GM19324 (cell line): Measurements from ENCODE around the gene CRACR2B.

Experiments used
- ATAC-seq: cut with Tn5 transposase; IDR thresholded peaks from one replicate; pipeline ENCODE4 v1.9.1; 2021; ENCODE audit warnings: mild to moderate bottlenecking, moderate library complexity; ENCODE audit not compliant: unreplicated experiment, low FRiP score

Gene CRACR2B

GRCh38 chr11:837189-837989 is 9.7 kb downstream of the CRACR2B start:
- ATAC-seq: no peak

GRCh38 chr11:837990-838307 is 10.2 kb downstream of the CRACR2B start:
- no peak for ATAC-seq

DNA sequence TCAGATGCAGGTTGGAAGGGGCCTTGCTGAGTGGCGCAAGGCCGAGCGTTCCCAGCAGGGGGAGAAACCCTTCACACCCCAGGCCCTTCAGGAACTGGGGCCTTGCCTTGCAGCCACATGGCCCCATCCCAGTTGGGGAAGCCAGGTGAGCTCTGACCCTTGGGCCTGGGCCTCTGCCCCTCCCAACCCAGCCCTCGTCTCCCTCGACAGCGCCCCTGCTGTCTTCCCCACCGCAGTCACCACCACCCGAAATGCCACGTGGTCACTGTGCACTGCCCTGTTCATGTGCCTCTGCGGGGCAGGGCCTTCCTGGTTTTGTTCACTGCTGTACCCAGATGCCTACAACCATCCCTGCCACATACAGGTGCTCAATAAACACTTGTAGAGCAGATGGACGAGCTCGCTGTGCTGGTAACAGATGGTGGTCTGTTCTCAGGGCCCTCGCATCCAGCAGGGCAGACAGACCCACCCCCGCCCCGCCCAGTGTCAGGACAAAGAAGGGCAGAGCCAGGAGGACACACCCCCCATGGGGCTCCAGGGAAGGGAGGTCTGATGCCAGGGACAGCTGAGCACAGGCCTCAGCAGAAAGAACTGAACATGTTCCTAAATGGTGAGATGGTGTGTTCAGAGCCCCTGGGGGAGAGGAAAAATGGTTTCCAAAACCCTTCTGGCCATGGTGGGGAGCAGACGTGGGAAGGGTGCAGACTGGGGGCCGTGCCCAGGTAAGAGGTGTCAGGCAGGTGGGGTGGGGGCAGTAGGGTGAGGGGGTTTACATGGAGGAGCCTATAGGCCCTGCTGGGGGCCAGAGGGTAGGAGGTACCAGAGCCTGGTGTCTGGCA is 10.9 kb downstream of the CRACR2B start:
- ATAC-seq: no peak

GRCh38 chr11:839280-839623 is 11.5 kb downstream of the CRACR2B start:
- ATAC-seq: no peak

DNA sequence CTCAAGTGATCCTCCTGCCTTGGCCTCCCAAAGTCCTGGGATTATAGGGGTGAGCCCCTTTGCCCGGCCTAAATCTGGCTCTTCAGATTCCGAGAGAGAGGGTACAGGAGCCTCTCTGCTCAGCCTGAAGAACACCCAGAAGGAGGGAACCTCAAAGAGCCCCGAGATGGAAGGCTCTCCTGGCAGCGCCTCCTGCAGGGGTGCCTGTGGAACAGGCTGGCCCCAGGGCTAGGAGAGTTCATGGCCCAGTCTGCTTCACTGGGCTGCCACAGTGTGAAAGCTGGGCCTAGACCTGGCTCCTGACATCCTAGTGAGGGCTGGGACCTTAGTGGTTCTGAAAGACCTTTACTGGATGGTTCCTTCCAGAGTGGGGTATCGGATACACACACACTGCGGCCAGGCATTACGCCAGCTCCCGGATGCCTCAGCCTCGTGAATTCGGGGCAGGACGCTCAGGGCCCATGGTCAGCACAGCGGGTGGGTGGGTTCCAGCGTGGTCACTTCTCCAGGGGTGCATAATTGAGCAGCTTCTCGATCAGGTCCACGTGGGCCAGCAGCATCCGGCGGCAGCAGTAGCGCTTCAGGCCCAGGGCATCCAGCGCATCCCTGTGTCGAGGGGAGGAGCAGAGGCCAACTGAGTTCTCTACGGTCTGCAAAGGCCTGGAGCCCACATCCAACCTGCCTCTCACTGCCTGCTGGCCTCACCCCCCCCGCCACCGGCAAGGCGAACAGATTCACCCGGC is 12.3 kb downstream of the CRACR2B start:
- ATAC-seq: no peak

DNA sequence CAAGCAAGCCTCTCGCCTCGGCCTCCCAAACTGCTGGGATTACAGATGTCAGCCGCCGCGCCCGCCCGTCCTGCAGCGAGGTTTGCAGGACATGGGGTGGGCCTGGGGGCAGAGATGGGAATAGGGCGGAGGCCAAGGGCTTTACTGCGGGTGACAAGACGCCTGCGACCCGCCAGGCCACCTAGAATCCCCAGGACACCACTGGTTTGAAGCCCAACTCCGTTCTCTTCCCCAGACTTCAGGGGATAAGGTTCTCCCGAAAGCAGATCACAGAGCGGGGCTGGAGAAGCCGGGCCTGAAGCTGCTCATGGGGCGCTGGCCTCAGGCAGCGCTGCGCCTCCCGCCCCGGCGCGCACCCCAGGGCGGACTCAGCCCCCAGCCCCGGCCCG is 14.3 kb downstream of the CRACR2B start:
- peak; percentile 16 for ATAC-seq

DNA sequence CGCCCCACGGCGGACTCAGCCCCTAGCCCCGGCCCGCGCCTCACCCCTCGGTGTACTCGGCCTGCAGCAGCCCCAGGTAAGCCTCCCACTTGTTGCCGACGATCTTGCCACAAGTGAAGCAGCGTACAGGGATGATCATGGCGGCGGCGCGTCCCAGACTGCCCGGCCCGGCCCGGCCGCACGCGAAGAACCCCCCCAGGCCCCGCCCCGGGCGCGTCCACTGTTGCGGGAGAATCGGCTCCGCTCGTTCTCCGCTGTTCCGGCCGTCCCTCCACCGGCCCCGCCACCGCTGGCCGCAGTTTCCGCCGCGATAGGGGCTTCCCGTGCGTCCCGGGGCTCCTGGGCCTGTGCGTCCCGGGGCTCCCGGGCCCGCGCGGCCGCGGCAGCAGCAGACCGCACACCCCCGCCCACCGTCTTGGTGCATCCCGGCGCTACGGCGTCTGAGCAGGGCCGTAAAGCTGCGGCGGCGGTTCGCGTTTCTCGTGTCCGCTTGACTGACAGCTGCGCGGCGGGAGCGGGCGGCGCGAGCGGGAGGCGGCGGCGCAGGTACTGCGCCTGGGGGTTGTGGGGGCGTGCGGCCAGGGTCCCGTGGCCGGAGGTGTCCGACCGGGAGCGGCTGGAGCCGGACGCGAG is 14.8 kb downstream of the CRACR2B start, which contains the start of the genes POLR2L and TSPAN4:
POLR2L (minus strand) TSS at position 160 of the 633 bp plus-strand sequence; CDS start at position 139, 21 bp downstream.
TSPAN4 (plus strand) TSS at position 483 of the 633 bp plus-strand sequence. CDS start 7,453 bp downstream, outside the sequence.
- ATAC-seq: peak; percentile 71

DNA sequence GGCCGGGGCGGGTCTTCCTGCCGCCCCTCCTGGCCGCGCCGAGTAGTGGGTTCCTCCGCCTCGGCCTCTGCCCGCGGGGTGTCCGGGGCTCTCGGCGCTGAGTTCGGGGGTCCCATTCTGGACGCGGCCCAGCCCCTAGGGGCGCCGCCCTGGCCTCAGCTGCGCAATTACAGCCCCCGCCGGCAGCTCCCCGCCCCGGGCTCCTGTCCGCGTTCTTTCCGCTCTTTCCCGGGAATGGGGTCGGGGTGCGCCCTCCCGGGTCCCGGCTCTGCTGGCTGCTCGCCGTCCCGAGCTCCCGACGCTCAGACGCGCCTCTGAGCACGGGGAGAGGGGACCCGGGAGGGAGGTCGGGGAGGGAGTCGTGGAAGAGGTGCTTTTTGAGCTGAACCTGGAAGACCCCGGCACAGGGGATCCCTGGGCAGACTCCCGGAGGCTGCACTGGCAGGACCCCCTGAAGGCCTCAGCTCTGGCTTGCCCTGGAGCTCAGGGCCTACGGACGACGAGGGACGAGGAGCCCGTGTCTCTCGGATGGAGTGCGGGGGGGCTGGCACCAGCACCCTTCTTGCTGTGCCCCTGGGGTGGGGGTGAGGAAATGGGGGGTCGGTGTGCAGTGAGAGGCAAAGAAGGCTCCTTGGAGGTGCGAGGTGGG is 15.5 kb downstream of the CRACR2B start:
- ATAC-seq: peak; percentile 5

DNA sequence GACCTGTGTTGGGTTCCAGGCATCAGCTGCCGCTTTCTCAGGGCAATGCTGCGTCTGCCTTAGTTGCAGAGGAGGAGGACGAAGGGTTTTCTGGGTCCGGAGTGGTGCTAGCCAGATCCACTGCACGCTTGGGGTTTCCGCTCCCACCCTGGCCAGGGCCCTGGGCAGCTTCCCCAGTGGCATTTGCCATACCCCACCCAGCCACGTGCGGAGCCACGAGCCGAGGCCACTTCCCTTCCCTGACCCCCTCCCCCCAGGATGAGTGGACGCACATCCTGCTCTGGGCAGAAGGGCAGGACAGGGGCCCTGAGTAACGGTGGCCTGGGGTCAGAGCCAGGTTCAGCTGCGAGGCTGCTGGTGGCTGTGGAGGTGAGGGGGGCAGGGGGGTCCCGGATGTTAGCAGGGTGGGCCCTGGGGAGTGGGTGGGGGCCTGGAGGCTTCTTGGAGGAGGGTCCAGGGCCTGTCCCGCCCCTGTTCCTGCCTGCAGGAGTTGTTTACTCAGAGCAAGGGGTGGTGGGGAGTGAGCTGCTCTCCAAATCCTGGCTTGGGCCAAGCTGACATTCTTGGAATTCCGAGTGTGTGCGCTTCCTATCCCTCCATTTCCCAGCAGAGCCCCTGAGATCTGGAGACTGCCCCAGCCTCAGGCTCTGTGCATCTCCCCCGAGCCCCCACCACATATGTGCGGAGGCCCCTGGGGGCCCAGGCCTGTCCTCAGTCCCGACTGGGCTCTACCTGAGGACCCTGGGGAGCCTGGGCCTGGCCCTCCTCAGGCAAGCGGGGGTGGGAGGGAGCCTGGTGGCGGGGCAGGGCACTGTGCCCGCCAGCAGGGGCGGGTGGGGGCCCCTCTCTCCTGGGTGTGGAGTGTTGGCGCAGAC is 16.3 kb downstream of the CRACR2B start:
- ATAC-seq: no peak

- ATAC-seq: no peak
Measured at GRCh38 chr11:844693-845644, 17.2 kb downstream of the CRACR2B start.

DNA sequence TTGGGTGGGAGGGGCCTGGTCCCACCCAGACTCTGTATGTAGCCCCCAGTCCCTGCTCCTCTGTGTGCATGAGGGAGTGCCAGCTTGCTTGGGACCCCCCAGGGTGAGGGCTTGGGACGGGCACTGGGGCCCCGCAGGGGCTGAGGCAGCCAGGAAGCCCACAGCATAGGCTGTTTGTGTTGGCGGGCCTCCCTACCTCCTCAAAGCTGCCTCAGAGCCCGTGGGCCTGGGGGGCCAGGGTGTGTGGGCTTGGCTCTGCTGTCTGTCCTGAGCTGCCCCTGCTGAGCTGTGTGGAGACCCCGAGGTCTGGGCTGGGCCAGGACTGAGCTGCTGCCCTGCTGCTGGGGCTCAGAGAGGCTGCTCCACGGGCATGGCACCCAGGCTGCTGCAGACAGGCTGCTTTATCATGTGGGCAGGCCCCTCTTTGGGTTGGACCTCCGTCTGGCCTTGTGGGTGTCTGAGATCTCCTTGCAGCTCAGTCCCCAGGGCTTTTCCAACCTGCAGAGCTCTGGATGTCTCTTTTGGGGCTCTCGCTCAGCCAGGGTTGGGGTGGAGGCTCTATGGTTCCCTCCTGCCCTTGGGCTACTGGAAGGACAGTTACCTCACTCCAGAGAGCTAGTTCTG is 18.3 kb downstream of the CRACR2B start:
- ATAC-seq: no peak

GRCh38 chr11:846496-847098 is 18.9 kb downstream of the CRACR2B start:
- no peak for ATAC-seq

DNA sequence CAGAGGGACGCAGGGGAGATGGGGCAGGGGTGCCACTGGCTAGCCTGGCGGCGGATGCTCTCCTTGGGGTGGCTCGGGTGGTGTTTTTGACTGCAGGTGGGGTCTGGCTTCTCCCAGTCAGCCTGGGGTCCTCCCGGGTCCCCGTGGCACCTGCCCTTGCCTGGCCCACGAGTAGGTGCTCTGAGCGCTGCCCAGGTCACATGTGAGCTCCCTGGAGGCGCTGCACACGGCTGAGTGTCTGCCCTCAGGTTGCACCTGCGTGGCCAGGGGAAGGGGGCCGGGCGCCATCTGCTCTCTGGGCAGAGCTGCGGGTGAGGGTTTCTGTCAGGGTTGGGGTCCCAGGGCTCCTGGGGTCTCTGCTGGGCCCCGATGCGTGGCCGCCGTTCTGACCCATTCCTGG is 20.2 kb downstream of the CRACR2B start:
- no peak for ATAC-seq

GRCh38 chr11:848380-848931 is 20.7 kb downstream of the CRACR2B start:
- ATAC-seq: no peak

DNA sequence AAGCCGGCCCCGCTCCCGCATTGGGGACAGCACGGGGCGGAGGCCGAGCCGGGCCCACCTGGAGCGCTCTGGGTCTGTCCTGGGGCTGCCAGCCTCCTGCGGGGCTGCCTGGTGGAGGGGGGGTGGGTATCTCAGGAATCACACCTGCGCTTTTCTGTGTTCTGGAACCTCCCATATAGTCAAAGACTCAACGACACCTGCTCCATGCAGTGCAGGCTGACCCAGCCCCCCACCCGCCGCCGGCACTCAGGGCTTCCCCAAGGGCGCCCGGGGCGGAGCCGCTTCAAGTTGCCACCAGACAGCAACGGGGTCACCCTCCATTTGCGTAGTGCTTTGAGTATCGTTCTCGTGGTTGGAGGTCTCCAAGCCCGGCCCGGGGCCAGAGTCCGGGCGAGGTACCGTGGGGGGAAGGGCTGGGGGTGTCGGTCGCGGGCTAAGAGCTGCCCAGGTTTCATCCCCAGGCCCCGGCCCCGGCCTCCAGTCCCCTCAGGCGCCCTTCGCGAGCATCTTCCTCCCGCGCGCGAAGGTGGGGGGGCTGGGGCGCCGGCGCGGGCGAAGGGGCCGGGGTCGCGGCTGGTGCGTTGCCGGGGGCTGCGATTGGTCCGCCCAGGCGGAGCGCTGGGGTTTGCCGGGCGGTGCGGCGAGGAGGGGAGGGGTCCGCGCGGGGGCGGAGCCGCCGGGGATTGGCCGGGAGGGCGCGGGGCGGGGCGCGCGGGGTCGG is 21.5 kb downstream of the CRACR2B start:
- no peak for ATAC-seq
